IPS-20b (cell line): ENCODE data around the gene CD6.
A peak's percentile ranks its signal among the peaks of the same experiment; 100 is the strongest.

Source experiments
- H3K27ac ChIP-seq: one replicate; pipeline ENCODE4 v1.5.1; 2013; ENCODE audit warnings: low read length
- H3K27me3 ChIP-seq: 2 replicates; pipeline ENCODE4 v1.6.1; 2013; ENCODE audit warnings: mild to moderate bottlenecking, low read length, inconsistent platforms; ENCODE audit not compliant: insufficient read depth
- H3K36me3 ChIP-seq: 2 replicates; pipeline ENCODE4 v1.6.1; 2013; ENCODE audit warnings: low read depth, mild to moderate bottlenecking, inconsistent platforms, low read length, moderate library complexity; ENCODE audit not compliant: insufficient read depth
- H3K4me1 ChIP-seq: 2 replicates; pipeline ENCODE4 v1.6.1; 2013; ENCODE audit warnings: mild to moderate bottlenecking, control low read depth, inconsistent platforms, low read length, moderate library complexity; ENCODE audit not compliant: insufficient read depth
- H3K4me3 ChIP-seq: 2 replicates; pipeline ENCODE4 v1.5.1; 2013; ENCODE audit warnings: mild to moderate bottlenecking, low read length, inconsistent platforms
- H3K9ac ChIP-seq: 2 replicates; pipeline ENCODE4 v1.6.1; 2013; ENCODE audit warnings: low read depth, mild to moderate bottlenecking, inconsistent platforms, low read length, moderate library complexity
- H3K9me3 ChIP-seq: 2 replicates; pipeline ENCODE4 v1.6.1; 2013; ENCODE audit warnings: mild to moderate bottlenecking, low read depth, low read length, inconsistent platforms; ENCODE audit not compliant: insufficient read depth

Gene CD6

GRCh38 chr11:61041755-61042518 lies 70.5 kb downstream of the CD6 start:
- Histone ChIP-seq H3K27me3 (no peaks in the 10 kb centered on the region), H3K4me3 (no peak overlapping the region), H3K9ac (peak overlapping the region; percentile 35; the same call in 1 of the 2 replicates), H3K36me3 (no peaks in the 10 kb centered on the region), H3K27ac (no peak overlapping the region), H3K9me3 (no peaks in the 10 kb centered on the region), H3K4me1 (no peaks in the 10 kb centered on the region)

GRCh38 chr11:61042537-61042936 lies 71.1 kb downstream of the CD6 start:
- no peak overlapping the region for H3K27ac ChIP-seq

GRCh38 chr11:61042961-61043540 lies 71.6 kb downstream of the CD6 start:
- Histone ChIP-seq H3K9me3 (no peaks in the 10 kb centered on the region), H3K36me3 (no peaks in the 10 kb centered on the region), H3K27ac (no peak overlapping the region), H3K9ac (no peak overlapping the region), H3K4me1 (no peaks in the 10 kb centered on the region), H3K4me3 (no peak overlapping the region), H3K27me3 (no peaks in the 10 kb centered on the region)

More at GRCh38 chr11:61042537-61042936, 71.1 kb downstream of the CD6 start:
- Histone ChIP-seq H3K9ac (no peak overlapping the region), H3K4me3 (no peak overlapping the region), H3K4me1 (no peaks in the 10 kb centered on the region), H3K9me3 (no peaks in the 10 kb centered on the region), H3K36me3 (no peaks in the 10 kb centered on the region), H3K27me3 (no peaks in the 10 kb centered on the region)

GRCh38 chr11:61045271-61045670 lies 73.8 kb downstream of the CD6 start:
- Histone ChIP-seq H3K36me3 (no peaks in the 10 kb centered on the region), H3K9me3 (no peaks in the 10 kb centered on the region), H3K4me3 (no peak overlapping the region), H3K27me3 (no peaks in the 10 kb centered on the region), H3K27ac (no peak overlapping the region), H3K9ac (no peak overlapping the region), H3K4me1 (no peaks in the 10 kb centered on the region)

GRCh38 chr11:61046833-61047232 lies 75.4 kb downstream of the CD6 start:
- H3K36me3 ChIP-seq, result no peaks in the 10 kb centered on the region
- no peaks in the 10 kb centered on the region for H3K9me3 ChIP-seq
- H3K27me3 ChIP-seq, result no peaks in the 10 kb centered on the region
- no peak overlapping the region for H3K9ac ChIP-seq
- H3K4me1 ChIP-seq, result no peaks in the 10 kb centered on the region
- H3K4me3 ChIP-seq, result no peak overlapping the region
- H3K27ac ChIP-seq, result no peak overlapping the region

- no peak overlapping the region for H3K9ac ChIP-seq
- H3K27me3 ChIP-seq, result no peaks in the 10 kb centered on the region
- H3K27ac ChIP-seq, result no peak overlapping the region
- no peaks in the 10 kb centered on the region for H3K4me1 ChIP-seq
- no peaks in the 10 kb centered on the region for H3K36me3 ChIP-seq
- H3K9me3 ChIP-seq, result no peaks in the 10 kb centered on the region
- H3K4me3 ChIP-seq, result no peak overlapping the region
These were observed 77.0 kb downstream of the CD6 start for GRCh38 chr11:61048368-61049062.

- no peak overlapping the region for H3K4me3 ChIP-seq
- no peak overlapping the region for H3K27ac ChIP-seq
- H3K27me3 ChIP-seq, result no peaks in the 10 kb centered on the region
- no peaks in the 10 kb centered on the region for H3K9me3 ChIP-seq
- no peak overlapping the region for H3K9ac ChIP-seq
- no peaks in the 10 kb centered on the region for H3K36me3 ChIP-seq
- no peaks in the 10 kb centered on the region for H3K4me1 ChIP-seq
These were observed 77.5 kb downstream of the CD6 start for GRCh38 chr11:61049063-61049377.

- Histone ChIP-seq H3K36me3 (no peaks in the 10 kb centered on the region), H3K4me3 (no peak overlapping the region), H3K27me3 (no peaks in the 10 kb centered on the region), H3K9ac (no peak overlapping the region), H3K27ac (no peak overlapping the region), H3K4me1 (no peaks in the 10 kb centered on the region), H3K9me3 (no peaks in the 10 kb centered on the region)
These were observed 78.4 kb downstream of the CD6 start for GRCh38 chr11:61049859-61050258.

GRCh38 chr11:61052182-61052972 lies 80.9 kb downstream of the CD6 start:
- no peaks in the 10 kb centered on the region for H3K36me3 ChIP-seq
- H3K9ac ChIP-seq, result no peak overlapping the region
- H3K27me3 ChIP-seq, result no peaks in the 10 kb centered on the region
- H3K27ac ChIP-seq, result no peak overlapping the region
- no peaks in the 10 kb centered on the region for H3K9me3 ChIP-seq
- H3K4me1 ChIP-seq, result no peaks in the 10 kb centered on the region
- H3K4me3 ChIP-seq, result no peak overlapping the region

- Histone ChIP-seq H3K36me3 (no peaks in the 10 kb centered on the region), H3K27ac (no peak overlapping the region), H3K27me3 (no peaks in the 10 kb centered on the region), H3K9me3 (no peaks in the 10 kb centered on the region), H3K4me3 (no peak overlapping the region), H3K4me1 (no peaks in the 10 kb centered on the region), H3K9ac (no peak overlapping the region)
These were observed 81.7 kb downstream of the CD6 start for GRCh38 chr11:61053191-61053590.

GRCh38 chr11:61054513-61054912 lies 83.0 kb downstream of the CD6 start:
- no peak overlapping the region for H3K4me3 ChIP-seq
- H3K9me3 ChIP-seq, result no peaks in the 10 kb centered on the region
- no peaks in the 10 kb centered on the region for H3K27me3 ChIP-seq
- H3K9ac ChIP-seq, result no peak overlapping the region
- no peaks in the 10 kb centered on the region for H3K4me1 ChIP-seq
- H3K27ac ChIP-seq, result no peak overlapping the region
- no peaks in the 10 kb centered on the region for H3K36me3 ChIP-seq
